Hematopoietic multipotent progenitor cell (in vitro differentiated cells): Measurements from ENCODE around the gene ZDHHC13. TPM values are rescaled to one million over a fixed set of nuclear protein-coding genes. Genes with fewer than 3 reads are reported as not detected.
"Not testable (repeated sequence)": the region's sequence is repeated elsewhere in the genome, so short reads cannot be mapped to it uniquely, and the experiment has no call there.

Experiments used
- DNase-seq, 3 donors: peaks; one replicate each; pipeline ENCODE4 v3.0.0-alpha.2; 2011 to 2015; ENCODE audit warnings: low read depth in 2 of 3, low spot score in 2 of 3
- total RNA-seq: library from RNA; depleted of rRNA; stranded (reverse); fragments of >200 nt; gene quantifications from one replicate; pipeline ENCODE4 v1.2.3, GENCODE V29; 2012

ZDHHC13 gene
- total RNA-seq, 1 donor, result 12.9 TPM

GRCh38 chr11:19094859-19095258 is 22.1 kb upstream of the ZDHHC13 start:
- no peak for DNase-seq

GRCh38 chr11:19099093-19099492 is 17.9 kb upstream of the ZDHHC13 start:
- DNase-seq, result no peak

- no peak for DNase-seq
Measured at GRCh38 chr11:19100885-19101284, 16.1 kb upstream of the ZDHHC13 start.

- DNase-seq, result no peak
Measured at GRCh38 chr11:19101796-19102520, 15.0 kb upstream of the ZDHHC13 start.

- DNase-seq, result no peak
Measured at GRCh38 chr11:19102521-19102900, 14.5 kb upstream of the ZDHHC13 start.

GRCh38 chr11:19105011-19105410 is 12.0 kb upstream of the ZDHHC13 start:
- no peak for DNase-seq

- no peak for DNase-seq
Measured at GRCh38 chr11:19107125-19107524, 9.8 kb upstream of the ZDHHC13 start.

GRCh38 chr11:19110295-19110694 is 6.7 kb upstream of the ZDHHC13 start:
- DNase-seq, result no peak

- no peak for DNase-seq
Measured at GRCh38 chr11:19111809-19112208, 5.2 kb upstream of the ZDHHC13 start.

GRCh38 chr11:19116276-19116970 is 545 bp upstream of the ZDHHC13 start:
- DNase-seq, result peak in 1 of 3 donors; percentile 6

- no peak for DNase-seq
Measured at GRCh38 chr11:19117760-19118097, 761 bp downstream of the ZDHHC13 start.

GRCh38 chr11:19121646-19122045 is 4.7 kb downstream of the ZDHHC13 start:
- DNase-seq, result no peak

GRCh38 chr11:19122960-19123615 is 6.1 kb downstream of the ZDHHC13 start:
- no peak for DNase-seq

GRCh38 chr11:19126562-19127325 is 9.8 kb downstream of the ZDHHC13 start:
- DNase-seq, result not testable (repeated sequence)

GRCh38 chr11:19134004-19134403 is 17.0 kb downstream of the ZDHHC13 start:
- no peak for DNase-seq

- not testable (repeated sequence) for DNase-seq
Measured at GRCh38 chr11:19136884-19137283, 19.9 kb downstream of the ZDHHC13 start.

GRCh38 chr11:19145319-19145718 is 28.4 kb downstream of the ZDHHC13 start:
- no peak for DNase-seq

GRCh38 chr11:19156892-19157291 is 39.9 kb downstream of the ZDHHC13 start:
- no peak for DNase-seq

- peak in 2 of 3 donors; percentile 14 to 49 for DNase-seq
Measured at GRCh38 chr11:19160847-19161246, 43.9 kb downstream of the ZDHHC13 start.

- DNase-seq, result no peak
Measured at GRCh38 chr11:19161651-19162050, 44.7 kb downstream of the ZDHHC13 start.

GRCh38 chr11:19162951-19163505 is 46.1 kb downstream of the ZDHHC13 start:
- DNase-seq, result peak in 1 of 3 donors; percentile 8
